Astrocyte of the cerebellum (primary cell): ENCODE data around the gene NFILZ.

Experiments used
- DNase-seq: peaks from one replicate; pipeline ENCODE4 v3.0.0-alpha.2; 2011; ENCODE audit warnings: low read depth
- H3K4me3 ChIP-seq: 2 replicates; pipeline ENCODE4 v1.5.1; 2011; ENCODE audit warnings: mild to moderate bottlenecking, low read depth, low read length, moderate library complexity
- CTCF ChIP-seq: IDR thresholded peaks from 2 replicates; pipeline ENCODE4 v1.5.1; 2012; ENCODE audit warnings: low read length, low read depth, moderate library complexity, mild to moderate bottlenecking; ENCODE audit errors: missing control alignments
- in situ Hi-C: cut with HindIII; loops from 2 replicates; pipeline ENCODE4 v1.10.0; 2017; ENCODE audit warnings: low sequenced_read_pairs

The NFILZ gene

GRCh38 chr19:8664671-8665057 lies 34.2 kb downstream of the NFILZ start:
- H3K4me3 ChIP-seq = no peak overlapping the region
- TF ChIP-seq CTCF = no peak
- DNase-seq = no peak
- in situ Hi-C loops = loop anchor here (25.0 kb wide), 1 partner anchor 423 kb away; the partner anchor contains the start of gene OR1M1

DNA sequence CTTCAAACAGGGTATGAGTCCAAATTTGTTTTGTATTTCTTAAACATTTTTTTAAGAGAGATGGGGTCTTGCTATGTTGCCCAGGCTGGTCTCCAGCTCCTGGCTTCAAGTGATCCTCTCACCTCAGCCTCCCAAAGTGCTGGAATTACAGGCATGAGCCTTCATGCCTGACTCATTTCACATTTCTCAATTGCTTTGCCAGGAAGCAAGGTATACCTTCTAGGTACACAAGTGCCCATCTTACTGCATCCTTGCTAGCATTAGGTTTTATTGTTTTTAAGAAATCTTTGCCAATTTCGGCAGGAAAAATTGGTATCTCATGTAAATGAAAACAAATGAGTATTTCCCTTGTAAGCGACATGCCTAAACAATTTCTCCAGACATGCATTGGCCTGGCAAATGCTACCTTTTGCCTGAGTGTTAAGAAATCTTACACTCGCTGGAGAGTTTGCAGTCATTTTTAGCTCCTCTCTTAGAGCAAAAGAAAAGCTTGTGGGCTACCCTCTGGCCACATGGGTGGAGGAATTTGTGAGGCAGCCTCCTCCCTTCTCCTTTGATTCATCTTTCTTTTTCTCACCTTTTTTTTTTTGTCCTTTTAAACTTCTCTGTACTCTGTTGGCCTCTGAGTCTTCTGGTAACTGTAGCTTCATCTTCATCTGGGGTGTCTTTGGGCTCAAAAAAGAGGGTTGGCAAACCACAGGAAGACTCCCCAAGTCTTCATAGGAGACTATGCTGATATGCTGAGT lies 35.2 kb downstream of the NFILZ start:
- no peak for DNase-seq
- no peak for TF ChIP-seq CTCF
- no peak overlapping the region for H3K4me3 ChIP-seq
- in situ Hi-C loops = loop anchor here (25.0 kb wide), 1 partner anchor 422 kb away; the partner anchor contains the start of gene OR1M1

- in situ Hi-C loops = loop anchor here (25.0 kb wide), 1 partner anchor 420 kb away; the partner anchor contains the start of gene OR1M1
- DNase-seq = no peak
- no peak for TF ChIP-seq CTCF
- no peak overlapping the region for H3K4me3 ChIP-seq
These were observed 36.5 kb downstream of the NFILZ start for GRCh38 chr19:8666814-8667405.

DNA sequence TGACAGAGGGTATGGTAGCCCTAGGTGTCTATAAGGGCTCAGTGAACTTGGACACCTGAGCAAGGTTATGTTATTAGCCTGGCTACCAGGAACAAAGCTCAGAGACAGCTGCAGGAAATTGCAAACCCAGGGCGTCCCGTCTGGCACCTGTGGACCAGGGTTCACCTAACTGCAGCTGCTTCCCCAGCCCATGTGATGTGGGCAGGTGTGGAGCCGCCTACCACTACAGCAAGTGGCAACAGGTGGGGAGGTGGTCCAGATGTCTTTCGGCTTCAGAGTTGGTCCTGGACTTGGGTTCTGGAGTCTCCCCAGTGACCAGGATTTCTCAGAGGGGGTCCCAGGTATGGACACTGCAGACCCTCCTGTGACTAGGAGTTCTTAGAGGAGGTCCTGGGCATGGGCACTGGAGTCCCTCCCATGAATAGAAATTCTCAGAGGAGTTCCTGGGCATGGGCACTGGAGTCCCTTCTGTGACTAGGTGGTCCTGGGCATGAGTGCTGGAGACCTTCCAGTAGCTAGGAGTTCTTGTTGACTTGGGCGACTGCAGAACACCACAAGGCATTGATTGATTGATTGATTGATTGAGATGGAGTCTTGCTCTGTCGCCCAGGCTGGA lies 43.0 kb downstream of the NFILZ start:
- in situ Hi-C loops = loop anchor here (25.0 kb wide), 1 partner anchor 414 kb away; the partner anchor contains the start of gene OR1M1
- TF ChIP-seq CTCF = no peak
- H3K4me3 ChIP-seq = no peak overlapping the region
- DNase-seq = no peak

DNA sequence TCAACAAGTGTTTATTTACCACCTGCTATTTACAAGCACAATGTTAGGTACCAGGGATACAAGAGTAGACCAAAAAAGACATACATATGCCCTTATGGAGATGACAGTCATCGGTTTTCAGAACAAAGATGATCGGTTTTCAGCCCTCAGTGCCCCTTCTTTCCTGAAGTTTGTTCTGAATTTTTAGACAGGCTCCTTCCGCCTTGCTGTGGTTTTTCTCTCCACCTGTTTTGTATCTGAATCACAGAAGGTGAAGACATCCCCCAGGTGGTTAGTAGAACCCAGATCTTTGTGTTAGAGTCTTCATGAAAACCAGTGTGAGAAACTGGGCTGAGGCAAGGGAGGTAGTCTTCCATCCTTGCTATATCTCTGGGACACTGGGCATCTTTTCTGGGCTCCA lies 44.6 kb downstream of the NFILZ start:
- DNase-seq = no peak
- no peak for TF ChIP-seq CTCF
- no peak overlapping the region for H3K4me3 ChIP-seq
- in situ Hi-C loops = loop anchor here (25.0 kb wide), 1 partner anchor 187 kb away; no protein-coding TSS in a partner anchor

DNA sequence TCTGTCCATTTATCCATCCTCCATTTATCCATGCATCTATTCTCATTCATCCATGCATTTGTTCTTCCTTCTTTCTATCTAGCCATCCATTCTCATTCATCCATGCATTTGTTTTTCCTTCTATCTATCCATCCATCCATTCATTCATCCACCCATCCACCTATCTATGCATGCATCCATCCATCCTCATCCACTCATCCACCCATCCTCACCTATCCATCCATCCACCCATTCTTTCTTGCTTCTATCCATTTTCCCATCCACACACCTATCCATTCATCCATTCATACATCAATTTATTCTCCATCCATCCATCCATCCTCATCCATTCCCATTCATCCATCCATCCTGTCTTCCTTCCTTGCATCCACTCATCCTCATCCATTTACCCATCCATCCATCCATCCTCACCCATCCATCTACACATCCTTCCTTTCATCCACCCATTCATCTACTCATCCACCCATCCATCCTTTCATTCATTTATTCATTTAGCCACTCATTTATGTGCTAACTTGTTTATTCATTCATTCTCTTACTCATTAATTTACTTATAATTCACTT lies 47.9 kb downstream of the NFILZ start:
- no peak for TF ChIP-seq CTCF
- H3K4me3 ChIP-seq = no peak overlapping the region
- no peak for DNase-seq
- in situ Hi-C loops = loop anchor here (25.0 kb wide), 1 partner anchor 184 kb away; no protein-coding TSS in a partner anchor
